MCF 10A (cell line): ENCODE results near the gene WDR53. TPM values are rescaled to one million over a fixed set of nuclear protein-coding genes. Genes with fewer than 3 reads are reported as not detected.

Experiments used
- BruUV-seq: library from RNA; stranded (reverse); fragments of 400-500 nt; replicated peaks from 2 replicates; lab custom pipeline; 2021; lab: Mats Ljungman, UMichigan
- CTCF ChIA-PET: fragments of 300-600 bp; sonication (Branson Sonifier 250); formaldehyde crosslinking; extraction: SDS; loops from one replicate; lab custom pipeline; 2021; ENCODE audit warnings: antibody characterized with exemption, inconsistent platforms; lab: Yijun Ruan, JAX
- POLR2A ChIA-PET: fragments of 300-600, 350-650 bp; sonication (Branson Sonifier 250); formaldehyde crosslinking; extraction: SDS; loops from one replicate; lab custom pipeline; 2020; ENCODE audit warnings: antibody characterized with exemption, inconsistent platforms; lab: Yijun Ruan, JAX
- DNase-seq: peaks from one replicate; pipeline ENCODE4 v3.0.0-alpha.2; 2018; ENCODE audit not compliant: unreplicated experiment
- H3K27ac Mint-ChIP-seq: one replicate; pipeline ENCODE4 v1.8.0; 2022; ENCODE audit warnings: mild to moderate bottlenecking, low read depth, mixed read lengths; ENCODE audit not compliant: unreplicated experiment
- H3K27me3 Mint-ChIP-seq: one replicate; pipeline ENCODE4 v1.8.0; 2022; ENCODE audit warnings: mixed read lengths; ENCODE audit not compliant: insufficient read depth, unreplicated experiment
- H3K36me3 Mint-ChIP-seq: one replicate; pipeline ENCODE4 v1.8.0; 2022; ENCODE audit warnings: mild to moderate bottlenecking, moderate library complexity, mixed read lengths; ENCODE audit not compliant: insufficient read depth, unreplicated experiment
- H3K4me1 Mint-ChIP-seq: one replicate; pipeline ENCODE4 v1.8.0; 2022; ENCODE audit warnings: mixed read lengths; ENCODE audit not compliant: insufficient read depth, unreplicated experiment
- H3K4me3 Mint-ChIP-seq: one replicate; pipeline ENCODE4 v1.8.0; 2022; ENCODE audit warnings: mild to moderate bottlenecking, moderate library complexity, mixed read lengths; ENCODE audit not compliant: unreplicated experiment
- H3K9me3 Mint-ChIP-seq: one replicate; pipeline ENCODE4 v1.8.0; 2022; ENCODE audit warnings: mixed read lengths; ENCODE audit not compliant: unreplicated experiment
- intact Hi-C: fragments of 100-400 bp; cut with micrococcal nuclease; formaldehyde crosslinking; loops from 2 replicates; pipeline ENCODE4 v1.14.1; 2022
- total RNA-seq: library from RNA; stranded (reverse); gene quantifications from 2 replicates; pipeline ENCODE4 v1.2.3, GENCODE V29; 2022
- TF ChIP-seq, protein P1 (sequence below): fragments of 200-600 bp; IDR thresholded peaks from one replicate; pipeline ENCODE4 v1.8.0; 2022; ENCODE audit warnings: antibody characterized with exemption, mild to moderate bottlenecking; ENCODE audit not compliant: unreplicated experiment

Gene WDR53
- total RNA-seq, 1 experiment from 2014 or later = 14.4 TPM

GRCh38 chr3:196517162-196517800, 51.1 kb downstream of the WDR53 start:
- TF ChIP-seq, protein P1, sequence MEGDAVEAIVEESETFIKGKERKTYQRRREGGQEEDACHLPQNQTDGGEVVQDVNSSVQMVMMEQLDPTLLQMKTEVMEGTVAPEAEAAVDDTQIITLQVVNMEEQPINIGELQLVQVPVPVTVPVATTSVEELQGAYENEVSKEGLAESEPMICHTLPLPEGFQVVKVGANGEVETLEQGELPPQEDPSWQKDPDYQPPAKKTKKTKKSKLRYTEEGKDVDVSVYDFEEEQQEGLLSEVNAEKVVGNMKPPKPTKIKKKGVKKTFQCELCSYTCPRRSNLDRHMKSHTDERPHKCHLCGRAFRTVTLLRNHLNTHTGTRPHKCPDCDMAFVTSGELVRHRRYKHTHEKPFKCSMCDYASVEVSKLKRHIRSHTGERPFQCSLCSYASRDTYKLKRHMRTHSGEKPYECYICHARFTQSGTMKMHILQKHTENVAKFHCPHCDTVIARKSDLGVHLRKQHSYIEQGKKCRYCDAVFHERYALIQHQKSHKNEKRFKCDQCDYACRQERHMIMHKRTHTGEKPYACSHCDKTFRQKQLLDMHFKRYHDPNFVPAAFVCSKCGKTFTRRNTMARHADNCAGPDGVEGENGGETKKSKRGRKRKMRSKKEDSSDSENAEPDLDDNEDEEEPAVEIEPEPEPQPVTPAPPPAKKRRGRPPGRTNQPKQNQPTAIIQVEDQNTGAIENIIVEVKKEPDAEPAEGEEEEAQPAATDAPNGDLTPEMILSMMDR = no peak
- Mint-ChIP-seq H3K4me1 (no peaks in the 10 kb centered on the region), H3K27me3 (no peaks in the 10 kb centered on the region), H3K27ac (no peak overlapping the region), H3K4me3 (no peak overlapping the region), H3K9me3 (peaks cover 8% of the 10 kb centered on the region), H3K36me3 (no peaks in the 10 kb centered on the region)
- no TSS peak for BruUV-seq
- CTCF ChIA-PET = interaction anchor here (0.6 to 3.7 kb wide), 4 partner anchors 168 to 264 kb away, joined by 4 to 19 read pairs (median 4); no protein-coding TSS in a partner anchor
- intact Hi-C loops = loop anchor here (5.0 kb wide), 2 partner anchors 310 to 660 kb away; no protein-coding TSS in a partner anchor
- POLR2A ChIA-PET = interaction anchor here (2.9 kb wide), 1 partner anchor 13 kb away, joined by 10 read pairs; the partner anchor contains the start of gene RNF168
- DNase-seq = no peak

DNA sequence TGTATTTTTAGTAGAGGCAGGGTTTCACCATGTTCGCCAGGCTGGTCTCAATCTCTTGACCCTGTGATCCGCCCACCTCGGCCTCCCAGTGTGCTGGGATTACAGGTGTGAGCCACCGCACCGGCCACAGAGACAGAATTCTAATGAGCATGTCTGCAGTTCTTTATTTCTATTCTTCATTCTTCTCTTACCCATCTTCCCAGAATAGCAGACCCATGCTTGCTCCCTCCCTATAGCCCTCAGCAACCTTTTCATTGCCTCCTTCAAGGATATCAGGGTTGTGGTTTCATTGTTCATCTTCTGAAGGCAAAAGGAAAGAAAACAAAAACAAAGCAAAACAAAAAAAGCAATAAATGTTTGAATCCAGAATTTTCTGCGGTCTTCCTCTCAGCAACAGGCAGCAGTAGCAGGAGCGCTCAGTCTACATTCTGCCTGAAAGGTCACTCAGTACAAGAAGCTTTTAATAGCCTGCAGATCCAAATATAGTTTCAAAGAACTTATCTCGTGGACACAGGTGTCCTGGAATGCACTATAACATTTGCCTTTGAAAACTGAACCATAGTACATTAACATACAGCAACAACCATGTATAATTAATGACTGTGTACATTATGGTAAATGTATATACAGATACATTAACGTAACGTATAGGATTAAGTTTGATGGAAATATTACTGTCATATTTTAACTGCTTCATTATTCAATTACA, 53.3 kb downstream of the WDR53 start, which contains the start of gene SMCO1:
Gene SMCO1, minus strand, starts transcription at position 434 of the 709 bp plus-strand sequence. Its CDS starts 137 bp downstream, at position 297.
- ChIA-PET POLR2A (interaction anchor here (1.1 to 2.9 kb wide), 2 partner anchors 11 to 228 kb away, joined by 3 to 10 read pairs; partner anchors contain the start of genes PCYT1A and RNF168), CTCF (interaction anchor here (0.7 kb wide), 1 partner anchor 29 kb away, joined by 3 read pairs; no protein-coding TSS in a partner anchor)
- TF ChIP-seq, protein P1 = no peak
- no peak for DNase-seq
- no peaks in the 10 kb centered on the region for H3K4me1 Mint-ChIP-seq
- no peak within 1 kb of the TSS for H3K27ac Mint-ChIP-seq
- H3K27me3 Mint-ChIP-seq = no peaks in the 10 kb centered on the region
- BruUV-seq = no TSS peak
- no peaks in the 10 kb centered on the region for H3K9me3 Mint-ChIP-seq
- H3K4me3 Mint-ChIP-seq = no peak within 1 kb of the TSS
- intact Hi-C loops = loop anchor here (5.0 kb wide), 2 partner anchors 308 to 658 kb away; no protein-coding TSS in a partner anchor
- no peaks in the 10 kb centered on the region for H3K36me3 Mint-ChIP-seq

DNA sequence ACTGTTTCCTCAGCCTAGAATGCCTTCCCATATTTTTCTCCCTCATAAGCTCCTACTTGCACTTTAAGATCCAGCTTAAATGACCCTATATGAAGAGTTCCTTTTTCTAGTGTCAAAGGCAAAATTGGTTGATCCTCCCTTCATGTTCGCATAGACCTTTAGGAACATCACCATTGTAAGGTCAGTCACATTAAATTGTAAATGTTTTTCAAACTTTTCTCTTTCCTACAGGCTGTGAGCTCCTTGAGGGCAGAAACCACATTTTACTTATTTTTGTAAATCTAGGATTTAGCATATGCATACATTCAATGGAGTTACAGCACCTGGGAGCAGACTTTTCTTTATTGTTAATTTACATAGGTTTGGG, 54.0 kb downstream of the WDR53 start:
- H3K36me3 Mint-ChIP-seq = no peaks in the 10 kb centered on the region
- H3K4me1 Mint-ChIP-seq = no peaks in the 10 kb centered on the region
- TF ChIP-seq, protein P1 = no peak
- no peak for DNase-seq
- H3K27ac Mint-ChIP-seq = no peak overlapping the region
- BruUV-seq = no TSS peak
- CTCF ChIA-PET = no interaction called here
- intact Hi-C loops = no loop called here
- H3K9me3 Mint-ChIP-seq = no peaks in the 10 kb centered on the region
- no peaks in the 10 kb centered on the region for H3K27me3 Mint-ChIP-seq
- POLR2A ChIA-PET = interaction anchor here (1.1 kb wide), 1 partner anchor 227 kb away, joined by 3 read pairs; the partner anchor contains the start of gene PCYT1A
- no peak overlapping the region for H3K4me3 Mint-ChIP-seq
